ENCODE measurements around the gene FERMT1. TPM values are rescaled to one million over a fixed set of nuclear protein-coding genes. Genes with fewer than 3 reads are reported as not detected.

Gene FERMT1
- total RNA-seq, 1 experiment from 2014 or later: 70.8 TPM

- Histone ChIP-seq H3K4me2 (ENCODE audit: low read length) (no peak overlapping the region), H3K36me3 (ENCODE audit: low read depth, low read length) (no peaks in the 10 kb centered on the region), H3K79me2 (ENCODE audit: low read length) (no peaks in the 10 kb centered on the region), H3K9me3 (ENCODE audit: low read length) (no peaks in the 10 kb centered on the region), H4K20me1 (ENCODE audit: low read length) (no peaks in the 10 kb centered on the region), H2AFZ (ENCODE audit: low read length) (no peak overlapping the region), H3K9me2 (replicated peaks; ENCODE audit: low read length) (no peaks in the 10 kb centered on the region), H3K4me3 (ENCODE audit: low read length) (no peak overlapping the region), H3K9ac (ENCODE audit: low read length) (no peak overlapping the region), H3K27me3 (ENCODE audit: low read length) (no peaks in the 10 kb centered on the region), H3F3A (ENCODE audit: low read length, unreplicated experiment) (no peaks in the 10 kb centered on the region), H3K4me1 (ENCODE audit: insufficient read depth, low read length) (peaks cover 10% of the 10 kb centered on the region), H3K27ac (ENCODE audit: low read length) (no peak overlapping the region)
- ATAC-seq (no peak), DNase-seq (no peak)
- BruUV-seq (replicated peaks): no TSS peak
- intact Hi-C loops (cut with micrococcal nuclease): no loop called here
- POLR2A ChIA-PET (ENCODE audit: unreplicated experiment): no interaction called here
- TF ChIP-seq CTCF (conservative IDR thresholded peaks at IDR 0.05; ENCODE audit: low read depth, low read length) (no peak), EZH2phosphoT487 (IDR thresholded peaks at IDR 0.05; ENCODE audit: borderline replicate concordance, low read length) (no peak), EZH2 (IDR thresholded peaks at IDR 0.05; ENCODE audit: low read length, unreplicated experiment) (no peak)
- CTCF ChIA-PET: no interaction called here
These were observed 61.3 kb downstream of the FERMT1 start for GRCh38 chr20:6061544-6061943.

GRCh38 chr20:6060213-6060612, 62.6 kb downstream of the FERMT1 start:
- Histone ChIP-seq H2AFZ (ENCODE audit: low read length) (no peak overlapping the region), H3F3A (ENCODE audit: low read length, unreplicated experiment) (no peaks in the 10 kb centered on the region), H3K9me2 (replicated peaks; ENCODE audit: low read length) (no peaks in the 10 kb centered on the region), H3K4me3 (ENCODE audit: low read length) (no peak overlapping the region), H3K27me3 (ENCODE audit: low read length) (no peaks in the 10 kb centered on the region), H3K4me1 (ENCODE audit: insufficient read depth, low read length) (peaks cover 10% of the 10 kb centered on the region), H3K36me3 (ENCODE audit: low read depth, low read length) (no peaks in the 10 kb centered on the region), H3K79me2 (ENCODE audit: low read length) (no peaks in the 10 kb centered on the region), H3K9me3 (ENCODE audit: low read length) (no peaks in the 10 kb centered on the region), H3K27ac (ENCODE audit: low read length) (no peak overlapping the region), H3K4me2 (ENCODE audit: low read length) (no peak overlapping the region), H3K9ac (ENCODE audit: low read length) (no peak overlapping the region), H4K20me1 (ENCODE audit: low read length) (no peaks in the 10 kb centered on the region)
- DNase-seq: no peak
- no peak for ATAC-seq
- no peak for TF ChIP-seq CTCF (conservative IDR thresholded peaks at IDR 0.05; ENCODE audit: low read depth, low read length)
- no peak for TF ChIP-seq EZH2 (IDR thresholded peaks at IDR 0.05; ENCODE audit: low read length, unreplicated experiment)
- no peak for TF ChIP-seq EZH2phosphoT487 (IDR thresholded peaks at IDR 0.05; ENCODE audit: borderline replicate concordance, low read length)
- intact Hi-C loops (cut with micrococcal nuclease): no loop called here
- BruUV-seq (replicated peaks): no TSS peak
- CTCF ChIA-PET: no interaction called here
- POLR2A ChIA-PET (ENCODE audit: unreplicated experiment): no interaction called here

- Histone ChIP-seq H3F3A (ENCODE audit: low read length, unreplicated experiment) (no peaks in the 10 kb centered on the region), H3K9me3 (ENCODE audit: low read length) (no peaks in the 10 kb centered on the region), H3K79me2 (ENCODE audit: low read length) (no peaks in the 10 kb centered on the region), H2AFZ (ENCODE audit: low read length) (no peak overlapping the region), H3K4me3 (ENCODE audit: low read length) (no peak overlapping the region), H3K9me2 (replicated peaks; ENCODE audit: low read length) (no peaks in the 10 kb centered on the region), H3K9ac (ENCODE audit: low read length) (no peak overlapping the region), H3K36me3 (ENCODE audit: low read depth, low read length) (no peaks in the 10 kb centered on the region), H3K4me2 (ENCODE audit: low read length) (peak overlapping the region; percentile 4; the same call in 1 of the 2 replicates), H4K20me1 (ENCODE audit: low read length) (no peaks in the 10 kb centered on the region), H3K4me1 (ENCODE audit: insufficient read depth, low read length) (peaks cover 16% of the 10 kb centered on the region), H3K27me3 (ENCODE audit: low read length) (no peaks in the 10 kb centered on the region), H3K27ac (ENCODE audit: low read length) (no peak overlapping the region)
- ChIA-PET POLR2A (ENCODE audit: unreplicated experiment) (no interaction called here), CTCF (no interaction called here)
- DNase-seq: peak; percentile 28
- BruUV-seq (replicated peaks): no TSS peak
- intact Hi-C loops (cut with micrococcal nuclease): no loop called here
- TF ChIP-seq EZH2 (IDR thresholded peaks at IDR 0.05; ENCODE audit: low read length, unreplicated experiment): no peak
- no peak for TF ChIP-seq CTCF (conservative IDR thresholded peaks at IDR 0.05; ENCODE audit: low read depth, low read length)
- no peak for TF ChIP-seq EZH2phosphoT487 (IDR thresholded peaks at IDR 0.05; ENCODE audit: borderline replicate concordance, low read length)
- no peak; the same call in 1 of the 2 replicates for ATAC-seq
These were observed 64.0 kb downstream of the FERMT1 start for GRCh38 chr20:6058684-6059295.

Measured in PC-3 (cell line).